ENCODE results near the gene PPP1R12C. TPM values are rescaled to one million over a fixed set of nuclear protein-coding genes. Genes with fewer than 3 reads are reported as not detected.

PPP1R12C gene
- total and polyA plus RNA-seq, 10 of the 15 experiments (the other 5 are each of a cell fraction or from before 2014, with no cell fraction given), result 1.4 to 84.7 (median 20.5) TPM

- Histone ChIP-seq H3K27me3 (replicated peaks in 1 of 2; ENCODE audit: control insufficient read depth in 2 of 2, insufficient read depth in 2 of 2, low read length in 1 of 2) (no peaks in the 10 kb centered on the region), H3K4me1 (ENCODE audit: control insufficient read depth, insufficient read depth, low read length) (peaks cover 7% of the 10 kb centered on the region; the same call in 1 of the 2 replicates), H3K36me3 (ENCODE audit: control insufficient read depth in 2 of 2, insufficient read depth in 2 of 2, low read length in 1 of 2) (no peaks in the 10 kb centered on the region), H2AFZ (ENCODE audit: control insufficient read depth, low read depth, low read length) (no peak overlapping the region), H3K4me3 (no peak overlapping the region), H3K9me3 (replicated peaks; ENCODE audit: control insufficient read depth, insufficient read depth, low read length) (no peaks in the 10 kb centered on the region; the same call in 2 of the 3 replicates), H3K9ac (ENCODE audit: control insufficient read depth, insufficient read depth, low read length) (no peak overlapping the region), H4K20me1 (ENCODE audit: control insufficient read depth, insufficient read depth) (no peaks in the 10 kb centered on the region), H3K79me2 (ENCODE audit: control insufficient read depth, insufficient read depth, low read length) (no peaks in the 10 kb centered on the region), H3K27ac (ENCODE audit: control insufficient read depth, insufficient read depth) (no peak overlapping the region), H3K4me2 (ENCODE audit: control insufficient read depth, insufficient read depth) (no peak overlapping the region)
- DNase-seq (ENCODE audit: low read depth, low spot score), result no peak
- no peak for ATAC-seq
- RAD21 ChIA-PET (ENCODE audit: unreplicated experiment), result no interaction called here
- SMC1A ChIA-PET (ENCODE audit: uncharacterized antibody, unreplicated experiment), result no interaction called here
- FAIRE-seq, result no peak
- in situ Hi-C loops (cut with MboI), result no loop called here
- 0% methylated on average over 2 of the region's 2 CpGs for WGBS (ENCODE audit: insufficient coverage, insufficient replicate concordance, low lambda C conversion rate, missing lambda C conversion rate)
- no TSS peak for BruUV-seq (replicated peaks)
- POLR2A ChIA-PET, result no interaction called here
- intact Hi-C loops (cut with micrococcal nuclease; ENCODE audit: unreplicated experiment), result no loop called here
- CTCF ChIA-PET, result interaction anchor here (1.3 kb wide), 1 partner anchor 11 kb away, joined by 3 read pairs; no protein-coding TSS in a partner anchor
- TF ChIP-seq MTA3 (IDR thresholded peaks at IDR 0.05; ENCODE audit: borderline replicate concordance, low read length) (no peak), JUND (IDR thresholded peaks at IDR 0.05; ENCODE audit: low read depth, low read length) (no peak), NR2C2 (IDR thresholded peaks at IDR 0.05; ENCODE audit: borderline replicate concordance, control insufficient read depth, insufficient read length, low read depth) (no peak), BCLAF1 (IDR thresholded peaks at IDR 0.05) (no peak), YY1 (IDR thresholded peaks at IDR 0.05; ENCODE audit: low read depth, low read length) (no peak), ETV6 (conservative IDR thresholded peaks at IDR 0.05 in 1 of 2, IDR thresholded peaks at IDR 0.05 in 1 of 2; ENCODE audit: borderline replicate concordance in 1 of 2, low read depth in 1 of 2) (no peak), RB1 (IDR thresholded peaks at IDR 0.05; ENCODE audit: borderline replicate concordance) (no peak), BCL3 (IDR thresholded peaks at IDR 0.05; ENCODE audit: borderline replicate concordance, insufficient read depth, low read depth, low read length, poor library complexity, severe bottlenecking) (no peak), TCF12 (IDR thresholded peaks at IDR 0.05; ENCODE audit: low read depth, low read length) (no peak), HSF1 (IDR thresholded peaks at IDR 0.05; ENCODE audit: low read depth, low read length) (no peak), ZBED1 (IDR thresholded peaks at IDR 0.05; ENCODE audit: borderline replicate concordance) (no peak), CHD4 (IDR thresholded peaks at IDR 0.05) (no peak), PRDM15 (CRISPR knock-in tag; IDR thresholded peaks at IDR 0.05) (no peak)
Measured at GRCh38 chr19:55077106-55077505, 40.3 kb downstream of the PPP1R12C start.
